ENCODE measurements around the gene TAF5L. TPM values are rescaled to one million over a fixed set of nuclear protein-coding genes. Genes with fewer than 3 reads are reported as not detected.

Gene TAF5L
- total RNA-seq, 1 experiment from 2014 or later: 13.9 TPM

Other genes starting within 250 kb of the TAF5L start
- gene ACTA1, start 192.0 kb downstream of the TAF5L start, total RNA-seq (2014; rRNA removed; shearing (Covaris generic)): not detected in 2 replicates
- gene NUP133, start 117.8 kb downstream of the TAF5L start, total RNA-seq (2014; rRNA removed; shearing (Covaris generic)): 33.1 and 33.2 TPM in 2 replicates
- 14.1 and 17.5 TPM in 2 replicates for gene ABCB10, start 67.4 kb downstream of the TAF5L start, total RNA-seq (2014; rRNA removed; shearing (Covaris generic))
- 4.7 and 6.3 TPM in 2 replicates for gene URB2, start 125 bp upstream of the TAF5L start, total RNA-seq (2014; rRNA removed; shearing (Covaris generic))